Cerebellar cortex (tissue), 1 donor: ENCODE results near the gene PAIP1.
A peak's percentile ranks its signal among the peaks of the same experiment; 100 is the strongest.
"Not testable (repeated sequence)": the region's sequence is repeated elsewhere in the genome, so short reads cannot be mapped to it uniquely, and the experiment has no call there.

Experiments used
- DNase-seq: peaks from one replicate; pipeline ENCODE4 v3.0.0-alpha.2; 2015; ENCODE audit warnings: low spot score

Gene PAIP1

DNA sequence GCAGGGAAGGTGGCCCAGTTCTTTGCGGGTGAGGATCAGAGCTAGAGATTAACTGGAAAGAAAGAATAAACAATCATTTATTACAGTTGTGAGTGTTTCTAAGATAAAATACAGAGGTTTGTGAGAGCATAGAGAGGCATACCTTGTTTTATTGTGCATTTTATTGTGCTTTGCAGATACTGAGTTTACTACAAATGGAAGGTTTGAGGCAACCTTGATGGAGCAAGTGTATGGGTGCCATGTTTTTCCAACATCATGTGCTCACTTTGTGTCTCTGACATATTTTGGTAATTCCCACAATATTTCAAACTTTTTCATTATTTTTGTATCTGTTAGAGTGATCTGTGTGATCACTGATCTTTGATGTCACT is 41.2 kb downstream of the PAIP1 start:
- no peak for DNase-seq

DNA sequence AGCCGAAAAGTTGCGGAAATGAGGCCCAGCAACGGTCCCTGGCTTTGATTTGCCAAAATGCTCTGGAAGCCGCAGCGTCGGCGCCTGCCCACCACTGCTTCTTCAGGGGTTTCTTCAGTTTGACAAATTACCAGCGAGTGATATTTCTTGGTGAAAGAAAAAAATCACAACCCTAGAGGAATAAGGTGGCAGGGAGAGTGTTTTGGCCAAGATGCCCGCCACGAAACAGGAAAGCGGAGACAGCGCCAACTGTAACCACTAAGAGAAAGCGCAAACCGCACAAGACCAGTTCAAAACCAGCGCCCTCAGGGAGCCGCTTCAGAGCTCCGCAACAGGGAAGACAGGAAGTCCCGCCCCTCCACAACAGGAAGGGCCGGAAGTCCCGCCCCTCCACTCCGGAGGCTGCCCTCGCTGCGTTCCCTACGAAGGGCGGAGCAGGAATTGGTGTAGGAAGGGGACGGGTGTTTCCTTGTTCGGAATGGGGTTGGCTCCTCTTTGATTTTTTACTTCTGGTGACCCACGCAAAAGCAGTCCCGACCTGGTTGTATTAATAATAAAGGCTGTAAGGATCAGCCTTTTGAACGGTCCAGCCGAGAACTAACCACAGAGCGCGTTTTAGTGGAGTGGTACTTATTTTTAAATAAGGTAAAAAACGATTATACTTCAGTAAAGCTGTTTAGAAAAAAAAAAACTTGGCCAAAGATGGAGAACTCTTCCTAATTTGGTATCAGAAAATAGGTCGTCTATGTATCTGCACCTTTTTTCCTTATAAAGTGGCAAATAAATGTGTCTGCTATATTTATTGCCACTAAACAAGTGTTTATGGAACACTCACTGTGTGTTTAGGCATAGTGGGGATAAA is 41.8 kb downstream of the PAIP1 start, which contains the start of gene C5orf34:
Gene C5orf34, minus strand, starts transcription at position 333 of the 862 bp plus-strand sequence. CDS start 5,809 bp downstream, outside the sequence.
- DNase-seq, result peak; percentile 98

DNA sequence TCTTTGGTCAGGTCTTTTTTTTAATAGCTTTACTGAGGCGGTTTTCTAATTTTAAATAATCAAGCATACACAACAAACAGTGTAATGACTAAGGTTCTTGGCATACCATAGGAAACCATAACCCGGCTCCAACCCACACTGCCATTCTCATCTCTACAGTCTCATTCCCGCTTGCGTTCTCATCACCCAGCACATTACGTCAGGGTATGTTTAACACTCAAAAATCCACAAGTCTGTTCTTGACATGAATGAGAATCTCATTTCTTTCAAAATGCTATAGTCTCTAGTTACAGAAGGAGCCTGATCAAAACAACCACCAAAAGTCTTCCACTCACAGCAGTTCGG is 42.4 kb downstream of the PAIP1 start:
- DNase-seq, result no peak

DNA sequence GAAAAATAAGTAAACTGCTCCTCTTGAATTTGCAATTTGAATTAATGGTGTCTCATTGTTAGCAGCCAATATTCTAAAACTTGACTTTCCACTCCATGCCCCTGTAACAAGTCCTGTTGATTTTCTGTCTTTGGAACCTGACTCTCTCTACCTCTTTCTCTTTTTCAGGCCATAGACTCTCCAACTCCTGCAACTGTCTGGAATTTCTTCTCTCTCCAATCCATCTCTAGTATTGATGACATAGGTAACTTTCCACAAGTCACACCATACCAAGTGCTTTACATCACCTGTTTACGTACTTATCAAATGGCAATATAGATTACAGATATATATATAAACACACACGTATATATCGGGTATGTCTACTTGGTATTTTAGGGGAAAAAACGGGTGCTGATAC is 42.9 kb downstream of the PAIP1 start:
- DNase-seq, result no peak

DNA sequence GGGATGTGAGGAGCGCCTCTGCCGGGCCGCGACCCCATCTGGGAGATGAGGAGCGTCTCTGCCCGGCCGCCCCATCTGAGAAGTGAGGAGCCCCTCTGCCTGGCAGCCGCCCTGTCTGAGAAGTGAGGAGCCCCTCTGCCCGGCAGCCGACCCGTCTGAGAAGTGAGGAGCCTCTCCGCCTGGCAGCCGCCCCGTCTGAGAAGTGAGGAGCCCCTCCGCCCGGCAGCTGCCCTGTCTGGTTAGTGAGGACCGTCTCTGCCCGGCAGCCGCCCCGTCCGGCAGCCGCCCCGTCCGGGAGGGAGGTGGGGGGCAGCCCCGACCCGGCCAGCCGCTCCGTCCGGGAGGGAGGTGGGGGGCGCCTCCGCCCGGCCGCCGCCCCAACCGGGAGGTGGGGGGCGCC is 45.8 kb downstream of the PAIP1 start:
- not testable (repeated sequence) for DNase-seq

DNA sequence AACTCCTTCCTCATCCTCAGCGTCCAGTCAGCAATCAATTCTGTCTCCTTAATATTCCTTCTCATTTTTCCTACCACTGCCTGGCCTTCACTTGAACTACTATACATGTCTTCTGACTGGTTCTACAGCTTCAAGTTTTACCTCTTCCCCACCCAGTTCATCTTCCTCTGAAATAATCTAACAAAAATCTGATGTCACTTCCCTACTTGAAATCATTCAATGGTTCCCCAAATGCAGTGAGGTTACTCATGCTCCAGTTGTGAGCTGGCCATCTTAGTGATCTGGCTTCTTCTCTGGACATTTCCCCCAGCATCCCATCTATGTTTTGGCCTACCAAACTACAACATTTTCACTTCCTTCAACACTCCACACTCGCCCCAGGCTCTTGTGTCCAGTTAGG is 58.3 kb downstream of the PAIP1 start:
- DNase-seq, result no peak

DNA sequence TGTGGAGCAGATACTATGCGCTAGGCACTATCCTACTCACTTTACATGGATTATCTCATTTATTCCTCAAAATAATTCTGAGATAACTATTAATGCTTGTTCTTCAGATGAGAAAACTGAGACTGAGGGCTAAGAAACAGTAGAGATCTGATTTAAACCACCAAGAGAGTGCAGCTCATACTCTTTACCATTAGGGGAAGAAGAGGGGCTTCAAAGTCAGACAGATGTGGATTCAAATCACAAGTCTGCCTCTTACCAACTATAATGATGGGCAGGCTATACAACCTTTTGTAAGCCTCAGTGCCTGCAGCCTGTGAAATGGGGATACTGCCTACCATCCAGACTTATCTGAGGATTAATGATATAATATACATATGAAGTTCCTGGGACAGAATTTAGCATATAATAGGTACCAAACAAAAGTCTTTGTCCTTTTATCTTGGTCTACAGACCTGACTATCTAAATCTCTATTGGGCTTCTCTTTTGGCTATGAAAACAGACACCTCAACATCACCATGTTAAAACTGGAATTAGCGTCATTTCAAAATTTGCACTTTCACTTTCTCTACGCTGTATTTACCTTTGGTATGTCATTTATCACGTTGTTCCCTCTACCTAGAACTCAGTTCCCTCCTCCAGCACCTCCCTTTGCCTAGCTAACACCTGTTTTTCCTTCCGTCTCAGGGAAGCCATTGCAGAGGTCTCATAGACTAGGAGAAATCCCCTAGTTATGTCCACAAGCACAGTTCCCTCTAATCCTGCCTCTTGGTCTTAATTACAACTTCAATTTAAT is 59.4 kb downstream of the PAIP1 start:
- no peak for DNase-seq

DNA sequence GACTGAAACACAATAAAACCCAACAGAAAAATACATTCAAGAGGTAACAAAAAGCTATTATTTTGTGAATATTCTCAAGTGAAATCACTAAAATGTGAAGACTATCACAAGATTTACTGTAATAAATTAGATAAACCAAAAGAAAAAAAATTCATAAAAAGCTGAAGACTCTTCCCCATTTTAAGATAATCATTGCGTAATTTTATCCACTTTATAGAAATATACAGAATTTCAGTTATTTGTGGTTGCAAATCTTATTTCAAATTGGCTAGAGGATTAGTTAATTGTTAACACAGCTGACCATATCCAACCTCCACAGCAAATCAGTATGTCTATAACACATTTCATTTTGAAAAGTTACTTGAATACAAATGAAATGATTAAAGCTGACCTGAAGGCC is 65.6 kb downstream of the PAIP1 start:
- DNase-seq, result no peak

DNA sequence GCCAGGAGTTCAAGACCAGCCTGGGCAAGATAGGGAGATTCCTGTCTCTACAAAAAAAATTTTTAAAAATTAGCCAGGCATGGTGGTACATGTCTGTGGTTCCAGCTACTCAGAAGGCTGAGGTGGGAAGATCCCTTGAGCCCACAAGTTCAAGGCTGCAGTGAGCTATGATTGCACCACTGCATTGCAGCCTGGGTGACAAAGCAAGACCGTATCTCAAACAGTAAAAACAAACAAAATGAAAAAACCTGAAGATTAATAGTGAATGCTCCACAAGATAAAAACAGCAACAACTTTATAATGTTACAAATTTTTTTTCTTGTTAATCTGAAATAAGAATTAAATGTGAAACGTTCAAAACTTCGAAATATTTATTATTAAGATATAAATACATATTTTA is 70.5 kb downstream of the PAIP1 start:
- no peak for DNase-seq

DNA sequence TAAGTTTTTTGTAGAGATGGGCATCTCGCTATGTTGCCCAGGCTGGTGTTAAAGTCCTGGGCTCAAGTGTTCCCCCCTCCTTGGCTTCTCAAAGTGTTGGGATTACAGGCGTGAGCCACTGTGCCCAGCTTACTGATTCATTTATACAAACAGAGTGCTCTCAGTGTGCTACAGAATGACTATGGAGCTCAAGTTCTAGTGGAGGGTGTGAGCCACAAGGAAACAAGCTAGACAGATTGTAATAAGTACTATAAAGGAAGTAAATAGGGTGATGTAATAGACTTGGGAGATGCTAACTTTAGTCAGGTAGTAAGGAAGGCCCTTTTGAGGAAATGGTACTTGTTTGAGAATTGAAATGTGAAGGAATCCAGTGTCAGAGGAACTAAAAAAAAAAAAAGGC is 71.5 kb downstream of the PAIP1 start:
- DNase-seq, result no peak

DNA sequence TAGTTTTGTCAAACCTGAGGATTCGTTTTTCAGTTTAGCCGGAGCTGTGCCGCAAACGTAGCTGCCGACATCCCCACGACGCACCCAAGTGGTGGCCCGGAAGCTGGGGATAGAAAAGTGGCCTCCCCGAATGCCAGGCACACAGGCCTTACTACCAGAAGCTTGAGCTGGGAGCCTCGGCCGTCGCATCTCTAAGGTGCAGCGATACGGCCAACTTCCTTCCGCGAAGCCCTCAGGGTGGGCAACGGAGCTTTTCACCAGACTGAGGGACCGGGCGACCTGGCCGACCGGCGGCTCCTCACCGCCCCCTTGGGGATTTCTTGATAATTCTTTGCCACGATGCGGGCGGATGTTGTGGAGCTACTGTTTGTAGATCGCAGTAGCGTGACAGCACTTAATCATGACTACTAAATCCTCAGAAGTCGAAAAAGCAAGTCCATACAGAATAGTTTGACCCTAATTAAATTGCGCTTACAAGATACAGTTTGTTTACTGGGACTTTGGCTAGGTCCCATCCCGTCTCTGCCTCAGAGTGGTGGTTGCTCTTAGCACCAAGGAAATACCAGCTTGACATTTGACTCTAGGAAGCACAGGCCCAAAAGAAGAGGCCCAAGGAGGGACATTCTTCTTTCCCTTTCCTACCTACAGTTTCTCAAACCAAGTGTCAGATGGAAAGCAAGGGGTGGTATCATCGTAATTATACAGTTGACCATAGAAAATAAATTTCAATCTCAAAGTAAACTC is 72.6 kb downstream of the PAIP1 start:
- DNase-seq, result peak; percentile 85

DNA sequence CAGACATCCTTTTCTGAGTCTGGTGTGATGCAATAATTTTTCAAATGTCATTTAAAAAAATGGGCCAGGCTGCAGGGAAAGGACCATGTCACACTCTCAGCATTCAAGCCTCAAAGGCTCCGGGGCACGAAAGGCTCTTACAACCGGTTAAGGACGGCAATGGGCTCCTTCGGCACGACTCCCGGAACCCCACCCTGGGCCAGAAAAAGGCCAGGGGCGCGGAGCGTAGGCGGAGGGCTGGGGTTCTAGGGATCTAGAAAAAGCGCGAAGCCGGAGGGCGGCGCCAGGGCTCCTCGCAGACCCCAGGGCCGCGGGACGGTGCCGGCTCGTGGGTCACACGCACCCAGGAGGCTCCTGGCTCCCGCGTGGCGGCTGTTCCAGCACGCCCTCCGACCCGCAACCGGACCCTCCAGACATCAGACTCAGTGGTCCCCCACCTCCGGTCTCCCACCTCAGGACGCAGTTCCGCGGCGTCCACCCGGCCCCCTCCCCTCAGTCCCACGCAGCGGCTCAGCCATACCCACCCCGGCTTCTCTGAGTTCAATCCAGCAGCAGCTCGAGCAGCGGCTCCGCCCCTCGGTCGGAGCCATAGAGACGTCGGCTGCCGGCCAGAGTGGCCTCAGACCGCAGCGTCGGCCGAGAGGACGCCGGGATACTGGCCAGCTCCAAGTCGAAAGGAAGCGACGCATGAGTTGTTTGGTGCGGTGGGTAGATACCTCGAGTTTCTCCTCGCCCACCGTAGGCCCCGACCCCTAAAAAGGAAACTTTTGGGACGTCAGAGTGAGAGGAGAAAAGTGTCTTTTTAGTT is 73.4 kb downstream of the PAIP1 start, which contains the start of gene TMEM267:
Gene TMEM267, minus strand, starts transcription at position 568 of the 808 bp plus-strand sequence. CDS start 29,896 bp downstream, outside the sequence.
- peak; percentile 92 for DNase-seq

DNA sequence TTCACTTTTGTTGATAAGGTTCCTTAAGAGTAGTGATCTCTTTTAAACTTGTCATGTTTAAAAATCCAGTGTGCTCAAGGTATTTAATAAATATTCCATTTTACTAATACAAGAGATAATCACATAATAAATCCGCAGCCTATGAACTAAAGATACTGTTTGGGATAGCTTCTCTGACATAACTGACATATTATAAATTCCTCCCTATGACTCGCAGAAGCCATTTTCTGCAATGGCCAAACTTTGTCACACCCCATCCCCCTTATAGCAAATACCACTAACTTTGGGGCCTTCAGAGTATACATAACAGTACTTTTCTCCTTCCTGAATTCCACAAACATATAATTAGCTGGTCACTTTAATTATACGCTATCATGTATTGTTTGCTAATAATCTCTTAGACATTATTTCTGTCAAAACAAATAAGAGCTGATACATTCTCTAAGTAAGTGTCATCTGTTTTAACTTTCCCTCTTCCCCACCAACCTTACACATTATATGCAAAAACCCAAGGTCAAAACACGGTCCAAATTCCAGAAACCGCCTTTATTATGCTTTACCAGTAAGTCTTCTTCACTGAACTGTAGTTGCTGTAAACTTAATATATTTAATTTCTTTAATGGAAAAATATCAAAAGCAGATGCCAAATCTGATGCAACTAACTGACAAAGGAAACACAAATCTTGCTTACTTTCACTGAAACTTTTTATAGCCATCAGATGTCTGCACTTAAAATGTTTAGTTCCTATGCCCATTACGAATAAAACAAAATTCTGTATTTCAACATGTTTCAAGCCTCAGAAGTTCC is 74.2 kb downstream of the PAIP1 start:
- DNase-seq, result no peak
